Suppressor macrophage treated with lipopolysaccharide for 4 hours (primary cell): ENCODE data around the gene VPS41.

Experiments used
- DNase-seq: peaks from one replicate; pipeline ENCODE4 v3.0.0-alpha.2; 2020

Gene VPS41

GRCh38 chr7:38798552-38799267, 110.3 kb downstream of the VPS41 start:
- DNase-seq = no peak

GRCh38 chr7:38796626-38797501, 112.1 kb downstream of the VPS41 start:
- DNase-seq = peak; percentile 67

DNA sequence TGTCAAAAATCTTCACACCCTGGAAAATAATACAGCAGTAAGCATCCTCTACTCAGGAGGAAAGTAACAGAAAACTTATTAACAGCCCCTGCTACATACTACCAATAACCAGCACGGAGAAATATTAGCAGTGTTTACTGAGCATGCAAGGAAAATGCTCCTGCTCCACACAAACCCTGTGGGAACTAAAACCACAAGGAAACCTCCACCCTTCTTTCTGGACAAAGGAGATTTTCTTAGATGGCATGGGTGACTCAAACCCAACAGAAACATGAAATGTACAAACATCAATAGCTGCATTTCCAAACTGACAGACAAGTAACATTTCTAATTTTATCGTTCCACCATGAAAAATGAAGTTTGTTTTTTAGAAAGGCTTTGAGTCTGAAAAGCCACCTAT, 113.4 kb downstream of the VPS41 start:
- no peak for DNase-seq

- no peak for DNase-seq
Measured at GRCh38 chr7:38781991-38782390, 127.0 kb downstream of the VPS41 start.

GRCh38 chr7:38777609-38778008, 131.4 kb downstream of the VPS41 start:
- DNase-seq = no peak

GRCh38 chr7:38775506-38776175, 133.3 kb downstream of the VPS41 start:
- DNase-seq = no peak

GRCh38 chr7:38773430-38773829, 135.6 kb downstream of the VPS41 start:
- no peak for DNase-seq

- no peak for DNase-seq
Measured at GRCh38 chr7:38760226-38760625, 148.8 kb downstream of the VPS41 start.

- DNase-seq = no peak
Measured at GRCh38 chr7:38759028-38759427, 150.0 kb downstream of the VPS41 start.

DNA sequence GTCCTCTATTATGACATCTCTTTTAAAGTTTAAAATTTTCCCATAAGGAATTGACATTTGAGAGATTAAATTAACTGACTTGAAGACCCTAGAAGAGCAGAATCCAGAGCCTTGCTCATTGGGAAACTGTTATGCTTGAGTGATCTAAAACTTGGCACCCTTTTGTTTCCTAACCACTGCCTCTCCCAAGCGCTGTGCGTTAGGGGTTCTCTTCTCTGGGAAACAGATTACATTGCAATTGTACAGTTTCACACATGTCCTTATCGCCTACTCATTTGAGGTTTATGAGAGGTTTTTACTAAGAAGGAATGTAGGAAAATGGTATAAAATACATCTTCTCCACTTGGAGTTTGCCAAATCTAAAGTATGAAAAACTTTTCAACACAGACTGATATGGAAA, 151.1 kb downstream of the VPS41 start:
- no peak for DNase-seq

GRCh38 chr7:38756521-38756920, 152.5 kb downstream of the VPS41 start:
- DNase-seq = no peak

GRCh38 chr7:38753347-38753746, 155.6 kb downstream of the VPS41 start:
- DNase-seq = peak; percentile 9

DNA sequence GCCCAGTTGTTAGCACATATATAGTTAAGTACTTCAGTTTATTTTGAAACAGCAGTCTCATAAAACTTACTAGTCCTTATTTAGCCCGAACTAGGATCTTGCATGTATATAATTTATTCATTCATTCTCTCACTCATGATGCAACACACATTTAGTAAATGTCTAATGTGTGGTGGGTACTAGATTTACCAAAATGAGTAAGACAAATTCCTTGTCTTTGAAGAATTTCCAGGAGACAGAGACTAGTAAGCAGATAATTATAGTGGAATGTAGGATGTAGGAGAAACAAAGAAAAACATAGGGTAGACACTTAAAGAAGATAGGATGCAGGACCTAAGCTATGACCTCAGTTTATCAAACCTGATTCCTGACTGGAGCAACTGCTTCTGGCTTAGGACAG, 157.6 kb downstream of the VPS41 start:
- no peak for DNase-seq

- peak; percentile 8 for DNase-seq
Measured at GRCh38 chr7:38748056-38748610, 160.9 kb downstream of the VPS41 start.

GRCh38 chr7:38746438-38746837, 162.6 kb downstream of the VPS41 start:
- DNase-seq = no peak

DNA sequence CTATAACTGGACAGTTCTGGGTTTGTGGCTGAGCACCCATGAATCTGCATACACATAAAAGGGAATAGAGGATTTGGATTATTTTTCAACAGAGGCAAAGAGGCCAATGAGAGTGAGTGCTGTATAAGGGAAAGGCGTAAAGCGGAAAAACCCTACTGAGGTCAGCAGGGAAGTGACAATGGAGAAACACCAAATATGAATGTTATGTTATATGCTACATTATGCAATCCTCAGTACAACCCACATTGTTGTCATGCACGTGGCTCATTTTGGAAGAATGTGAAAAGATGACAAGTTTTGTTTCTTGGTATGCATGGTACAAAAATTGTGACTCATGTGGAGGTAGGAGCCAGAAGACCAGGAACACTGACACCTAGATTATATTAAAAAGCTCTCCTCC, 164.2 kb downstream of the VPS41 start:
- DNase-seq = peak; percentile 81

- DNase-seq = peak; percentile 20
Measured at GRCh38 chr7:38743899-38744298, 165.1 kb downstream of the VPS41 start.

DNA sequence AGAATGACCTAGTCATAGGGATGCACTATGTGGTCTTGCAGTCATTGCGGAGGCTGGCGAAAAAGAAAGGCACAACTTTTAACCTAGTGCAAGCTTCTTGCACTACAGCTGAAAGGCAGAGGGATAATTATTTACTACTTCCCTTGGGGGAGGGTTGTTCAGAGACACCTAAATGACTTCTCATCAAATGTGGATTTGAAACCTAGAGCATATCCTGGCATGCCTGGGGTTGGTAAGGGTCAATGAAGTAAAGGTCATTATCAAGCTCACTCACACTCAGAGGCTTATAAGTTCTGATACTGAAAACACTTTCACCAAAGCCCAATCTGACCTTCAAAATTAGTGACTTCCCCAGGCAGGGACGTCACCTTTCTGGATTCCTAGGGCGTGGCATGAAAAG, 168.9 kb downstream of the VPS41 start:
- no peak for DNase-seq

GRCh38 chr7:38736138-38736537, 172.9 kb downstream of the VPS41 start:
- no peak for DNase-seq

GRCh38 chr7:38731215-38731614, 177.8 kb downstream of the VPS41 start:
- no peak for DNase-seq

DNA sequence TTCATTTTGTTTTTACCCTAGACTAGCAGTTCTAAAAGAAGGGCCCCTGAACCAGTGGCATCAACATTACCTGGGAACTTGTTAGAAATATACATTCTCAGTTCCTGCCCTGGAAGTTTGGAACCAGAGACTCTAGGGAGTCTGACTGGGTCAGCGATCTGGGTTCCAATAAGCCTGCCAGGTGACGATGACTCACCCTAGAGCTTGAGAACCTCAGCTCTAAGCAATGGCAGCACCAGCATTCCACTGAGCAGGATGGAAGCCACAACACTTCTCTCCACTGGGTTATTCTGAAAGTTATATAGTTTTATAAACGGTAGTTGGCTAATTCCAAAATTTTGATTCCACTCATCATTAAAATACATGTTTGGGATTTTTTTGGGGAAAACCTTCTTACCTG, 180.8 kb downstream of the VPS41 start:
- no peak for DNase-seq

DNA sequence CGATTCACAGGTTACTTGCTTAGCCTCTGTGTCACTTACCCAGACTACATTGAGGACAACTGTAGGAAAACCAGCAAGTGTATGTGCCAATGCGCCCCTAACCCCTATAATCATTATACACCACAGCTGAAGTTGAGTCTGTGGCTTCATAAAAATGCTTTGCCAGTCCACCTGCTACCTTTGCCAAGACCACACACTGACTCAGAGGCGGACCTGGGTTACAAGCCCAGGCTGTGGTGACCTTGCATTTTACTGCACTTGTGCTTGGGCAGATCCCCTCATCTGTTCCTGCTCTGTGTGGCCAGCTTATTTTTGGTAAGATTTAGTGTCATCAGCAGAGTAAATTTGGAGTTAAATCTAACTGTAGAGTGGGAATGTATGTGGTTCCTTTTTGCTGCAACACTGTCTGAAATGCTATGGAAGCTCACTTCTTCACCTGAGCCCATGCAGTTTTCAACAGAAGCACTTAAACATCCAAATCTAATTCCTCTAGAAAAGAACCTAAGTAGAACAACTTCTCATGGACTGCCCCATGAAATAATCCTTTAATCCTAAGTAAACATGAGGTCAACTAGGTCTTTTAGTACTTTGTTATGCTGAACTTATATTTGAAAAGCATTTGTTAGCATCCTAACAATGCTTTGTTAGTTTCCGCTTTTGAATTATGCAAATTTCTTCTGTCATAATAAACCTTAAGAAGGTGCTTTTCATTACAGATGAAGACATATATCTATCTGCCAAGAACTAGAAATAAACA, 181.6 kb downstream of the VPS41 start:
- DNase-seq = no peak

DNA sequence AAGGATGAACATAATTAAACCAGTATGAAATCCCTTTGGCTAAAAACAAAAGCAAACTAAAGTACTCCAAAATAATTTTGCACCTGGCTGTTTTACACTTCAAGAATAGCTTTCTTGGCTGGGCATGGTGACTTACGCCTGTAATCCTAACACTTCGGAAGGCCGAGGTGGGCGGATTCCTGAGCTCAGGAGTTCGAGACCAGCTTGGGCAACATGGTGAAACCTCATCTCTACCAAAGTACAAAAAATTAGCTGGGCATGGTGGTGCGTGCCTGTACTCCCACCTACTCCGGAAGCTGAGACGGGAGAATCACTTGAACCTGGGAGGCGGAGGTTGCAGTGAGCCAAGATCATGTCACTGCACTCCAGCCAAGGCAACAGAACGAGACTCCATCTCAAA, 185.7 kb downstream of the VPS41 start:
- no peak for DNase-seq
